H1 (cell line): ENCODE results near the gene DSE. TPM values are rescaled to one million over a fixed set of nuclear protein-coding genes. Genes with fewer than 3 reads are reported as not detected.

ENCODE experiments used
- BCL11A ChIP-seq, 2 experiments: IDR thresholded peaks; one replicate each; pipeline ENCODE4 v1.6.1; 2011; ENCODE audit warnings: low read depth in 2 of 2, low read length in 2 of 2, mild to moderate bottlenecking in 2 of 2
- HDAC2 ChIP-seq, 2 experiments: fragments of 300-600 bp in 1 of 2; sonication (generic) in 1 of 2; IDR thresholded peaks; 2 replicates each; pipeline ENCODE4 v1.6.1; 2011 to 2012; ENCODE audit warnings: low read depth in 2 of 2, low read length in 2 of 2, mild to moderate bottlenecking in 2 of 2, moderate library complexity in 2 of 2, borderline replicate concordance in 1 of 2, inconsistent platforms in 1 of 2
- KDM5A ChIP-seq: fragments of 200-600 bp; IDR thresholded peaks from 2 replicates; pipeline ENCODE4 v1.7.1; 2012; ENCODE audit warnings: mild to moderate bottlenecking, low read length, inconsistent platforms, mixed read lengths
- SP4 ChIP-seq: IDR thresholded peaks from 2 replicates; pipeline ENCODE4 v1.6.1; 2012; ENCODE audit warnings: low read length, inconsistent platforms
- YY1 ChIP-seq: IDR thresholded peaks from 2 replicates; pipeline ENCODE4 v1.6.1; 2011; ENCODE audit warnings: low read depth, mild to moderate bottlenecking, low read length
- polyA plus RNA-seq, 7 experiments: library from polyadenylated mRNA; depleted of rRNA in 3 of 7; stranded (reverse) in 5 of 7; unstranded in 2 of 7; fragments of >200 nt in 5 of 7; fragments of 200-250 nt in 2 of 7; gene quantifications; 1 replicate in 5 of 7; 2 replicates in 1 of 7; 4 replicates in 1 of 7; pipeline versions ENCODE4 v1.2.1 to v1.2.3, GENCODE V29; 2011 to 2013; ENCODE audit warnings: missing spikeins in 2 of 7, mixed read lengths in 2 of 7
- total RNA-seq: library from RNA; stranded (reverse); fragmentation: NEBNext Ultra II Directional; extraction: Animal tissue kit (Norgen Biotek cat#: 25700); gene quantifications from 2 replicates; pipeline ENCODE4 v1.2.1, GENCODE V29; 2021

Gene DSE
- total and polyA plus RNA-seq, 2 of the 8 experiments (the other 6 are each of a cell fraction or from before 2014, with no cell fraction given) = 32.5 to 94.4 TPM

- TF ChIP-seq KDM5A (no peak), YY1 (no peak), SP4 (no peak), HDAC2 (IDR thresholded peaks at IDR 0.05; ENCODE audit: borderline replicate concordance in 1 of 2, low read depth in 2 of 2, low read length in 2 of 2) (no peak), BCL11A (IDR thresholded peaks at IDR 0.05; ENCODE audit: low read depth in 2 of 2, low read length in 2 of 2) (no peak)
Measured at GRCh38 chr6:116375262-116375661, 4.5 kb downstream of the DSE start (continued).
